Tibial nerve (tissue), 4 donors: Measurements from ENCODE around the gene EXOC4. TPM values are rescaled to one million over a fixed set of nuclear protein-coding genes. Genes with fewer than 3 reads are reported as not detected.

Experiments
- DNase-seq, 2 donors: peaks; one replicate each; pipeline ENCODE4 v3.0.0-alpha.2; 2019; ENCODE audit warnings: low spot score in 2 of 2
- H3K27ac ChIP-seq, 4 donors: fragments of 200-600 bp; sonication (generic) in 3 of 4; one replicate each; pipeline ENCODE4 v1.5.1; 2017 to 2019; ENCODE audit warnings: mild to moderate bottlenecking in 1 of 4
- H3K27me3 ChIP-seq, 2 donors: fragments of 200-600 bp; sonication (generic) in 1 of 2; one replicate each; pipeline versions ENCODE4 v1.5.1 to v1.6.0; 2017 to 2019
- H3K36me3 ChIP-seq, 3 donors: fragments of 200-600 bp; sonication (generic); one replicate each; pipeline ENCODE4 v1.5.1; 2018 to 2019
- H3K4me1 ChIP-seq, 4 donors: fragments of 200-600 bp; sonication (generic) in 3 of 4; one replicate each; pipeline ENCODE4 v1.5.1; 2017 to 2019
- H3K4me3 ChIP-seq, 4 donors: fragments of 200-600 bp; sonication (generic) in 3 of 4; one replicate each; pipeline ENCODE4 v1.5.1; 2017 to 2019; ENCODE audit warnings: mild to moderate bottlenecking in 1 of 4, moderate library complexity in 1 of 4
- H3K9me3 ChIP-seq, 4 donors: fragments of 200-600 bp; sonication (generic) in 3 of 4; one replicate each; pipeline ENCODE4 v1.5.1; 2017 to 2019
- CTCF ChIP-seq, 5 experiments: fragments of 200-600 bp in 3 of 5; fragments of 450-650 bp in 2 of 5; sonication (generic) in 3 of 5; IDR thresholded peaks; one replicate each; pipeline ENCODE4 v1.5.1; 2016 to 2019; ENCODE audit warnings: antibody characterized with exemption in 5 of 5, mild to moderate bottlenecking in 3 of 5, moderate library complexity in 2 of 5
- EP300 ChIP-seq, 2 donors: sonication (generic); formaldehyde crosslinking; IDR thresholded peaks; one replicate each; pipeline ENCODE4 v1.6.1; 2017; ENCODE audit warnings: antibody characterized with exemption in 2 of 2, mild to moderate bottlenecking in 1 of 2
- POLR2A ChIP-seq, 2 donors: fragments of 450-650 bp; IDR thresholded peaks; one replicate each; pipeline ENCODE4 v1.6.1; 2017; ENCODE audit warnings: antibody characterized with exemption in 2 of 2, mild to moderate bottlenecking in 2 of 2, moderate library complexity in 2 of 2
- WGBS, 2 donors: methylation state at CpG; one replicate each; pipeline ENCODE4 v1.1.5; 2018; 5-methylcytosine and 5-hydroxymethylcytosine counted together
- total RNA-seq, 4 donors: library from RNA; depleted of rRNA; stranded (reverse); fragments of >200 nt; gene quantifications; one replicate each; pipeline ENCODE4 v1.1.0, GENCODE V29; 2016

Gene EXOC4
- total RNA-seq, 4 donors from 2014 or later: 70.0 to 104 (median 85.8) TPM

GRCh38 chr7:133512560-133512959, 259.7 kb downstream of the EXOC4 start:
- WGBS, 2 donors: 97 to 98% methylated on average over 11 of the region's 11 CpGs
- no peaks in the 10 kb centered on the region for H3K36me3 ChIP-seq

GRCh38 chr7:133513608-133514007, 260.7 kb downstream of the EXOC4 start:
- no peaks in the 10 kb centered on the region for H3K9me3 ChIP-seq
- TF ChIP-seq POLR2A (IDR thresholded peaks at IDR 0.05) (no peak), EP300 (IDR thresholded peaks at IDR 0.05) (no peak), CTCF (IDR thresholded peaks at IDR 0.05) (no peak)
- H3K4me3 ChIP-seq: no peak overlapping the region
- H3K36me3 ChIP-seq: no peaks in the 10 kb centered on the region
- 71 to 83% methylated on average over 2 of the region's 2 CpGs for WGBS, 2 donors
- no peaks in the 10 kb centered on the region for H3K27me3 ChIP-seq
- no peaks in the 10 kb centered on the region for H3K4me1 ChIP-seq
- no peak for DNase-seq
- no peak overlapping the region for H3K27ac ChIP-seq

More at GRCh38 chr7:133512560-133512959, 259.7 kb downstream of the EXOC4 start:
- TF ChIP-seq EP300 (IDR thresholded peaks at IDR 0.05): no peak
- no peak for TF ChIP-seq CTCF (IDR thresholded peaks at IDR 0.05)
- no peak for TF ChIP-seq POLR2A (IDR thresholded peaks at IDR 0.05)
- Histone ChIP-seq H3K27me3 (no peaks in the 10 kb centered on the region), H3K27ac (no peak overlapping the region), H3K4me1 (no peaks in the 10 kb centered on the region), H3K4me3 (no peak overlapping the region), H3K9me3 (no peaks in the 10 kb centered on the region)
- DNase-seq: no peak

DNA sequence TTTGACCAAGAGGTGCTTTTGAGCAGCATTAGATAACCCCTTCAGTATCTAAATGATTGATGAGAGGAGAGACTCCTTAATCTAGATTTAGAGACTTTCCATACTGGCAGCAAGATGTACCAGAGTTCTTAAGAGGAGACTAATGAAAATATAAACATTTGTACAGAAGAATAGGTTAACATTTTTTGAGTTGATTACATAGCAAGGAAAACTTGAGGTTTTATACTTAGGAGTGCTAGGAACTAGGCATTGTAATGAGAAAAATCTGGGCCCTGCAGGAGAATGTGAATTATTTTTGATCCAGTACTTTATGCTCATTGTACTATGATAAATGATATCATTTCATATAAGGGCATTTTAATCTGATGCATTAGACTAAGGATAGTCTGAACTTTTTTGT, 261.7 kb downstream of the EXOC4 start:
- Histone ChIP-seq H3K4me1 (no peaks in the 10 kb centered on the region), H3K36me3 (no peaks in the 10 kb centered on the region), H3K9me3 (no peaks in the 10 kb centered on the region), H3K27me3 (no peaks in the 10 kb centered on the region), H3K4me3 (no peak overlapping the region), H3K27ac (peak overlapping the region in 1 of 4 donors; percentile 20)
- TF ChIP-seq POLR2A (IDR thresholded peaks at IDR 0.05) (no peak), EP300 (IDR thresholded peaks at IDR 0.05) (no peak), CTCF (IDR thresholded peaks at IDR 0.05) (no peak)
- no peak for DNase-seq

DNA sequence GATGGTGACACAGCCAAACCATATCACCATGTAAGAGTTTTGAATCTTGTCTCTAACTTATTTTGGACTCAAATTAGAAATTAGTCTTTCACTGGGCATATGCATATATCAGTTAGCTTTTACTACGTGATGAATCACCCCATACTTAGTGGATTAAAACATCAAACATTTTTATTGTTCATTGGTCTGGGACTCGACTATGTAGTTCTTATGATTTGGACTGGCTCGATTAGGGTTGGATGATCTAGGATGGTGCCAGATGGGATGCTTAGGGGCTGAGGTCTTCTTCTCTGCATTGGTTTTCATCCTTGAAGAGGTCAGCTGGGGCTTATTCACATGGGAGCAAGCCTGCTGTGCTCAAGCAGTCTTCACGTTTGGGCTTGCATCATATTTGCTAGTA, 264.9 kb downstream of the EXOC4 start:
- no peak for DNase-seq
- H3K4me3 ChIP-seq: no peak overlapping the region
- no peaks in the 10 kb centered on the region for H3K27me3 ChIP-seq
- no peaks in the 10 kb centered on the region for H3K36me3 ChIP-seq
- TF ChIP-seq POLR2A (IDR thresholded peaks at IDR 0.05): no peak
- TF ChIP-seq EP300 (IDR thresholded peaks at IDR 0.05): no peak
- TF ChIP-seq CTCF (IDR thresholded peaks at IDR 0.05): no peak
- H3K4me1 ChIP-seq: peaks cover 0 to 2% (median 0%) of the 10 kb centered on the region in 4 donors
- WGBS, 2 donors: 84 to 85% methylated on average over 4 of the region's 4 CpGs
- H3K9me3 ChIP-seq: no peaks in the 10 kb centered on the region
- H3K27ac ChIP-seq: no peak overlapping the region

- Histone ChIP-seq H3K27me3 (no peaks in the 10 kb centered on the region), H3K4me3 (no peak overlapping the region), H3K27ac (no peak overlapping the region), H3K36me3 (no peaks in the 10 kb centered on the region), H3K9me3 (no peaks in the 10 kb centered on the region), H3K4me1 (peaks cover 0 to 2% (median 0%) of the 10 kb centered on the region in 4 donors)
- no peak for DNase-seq
- TF ChIP-seq POLR2A (IDR thresholded peaks at IDR 0.05) (no peak), CTCF (IDR thresholded peaks at IDR 0.05) (no peak), EP300 (IDR thresholded peaks at IDR 0.05) (no peak)
- WGBS, 2 donors: 87 to 97% methylated on average over 2 of the region's 2 CpGs
These were observed 265.8 kb downstream of the EXOC4 start for GRCh38 chr7:133518718-133519117.
